Neutrophil (primary cell): Measurements from ENCODE around the gene TMEM14C.

ENCODE experiments used
- H3K27ac ChIP-seq: fragments of 200-600 bp; sonication (generic); 2 replicates; pipeline ENCODE4 v1.5.1; 2016; ENCODE audit warnings: mild to moderate bottlenecking, moderate library complexity
- H3K27me3 ChIP-seq: fragments of 200-600 bp; sonication (generic); 2 replicates; pipeline ENCODE4 v1.6.0; 2016; ENCODE audit warnings: mild to moderate bottlenecking
- H3K36me3 ChIP-seq: fragments of 200-600 bp; sonication (generic); 2 replicates; pipeline ENCODE4 v1.5.1; 2017
- H3K4me1 ChIP-seq, 2 experiments: fragments of 200-600 bp in 1 of 2; sonication (generic) in 1 of 2; 1 replicate in 1 of 2; 2 replicates in 1 of 2; pipeline versions ENCODE4 v1.5.1 to v1.6.1; 2013 to 2016; ENCODE audit warnings: low read depth in 1 of 2, low read length in 1 of 2, mild to moderate bottlenecking in 1 of 2, moderate library complexity in 1 of 2; ENCODE audit not compliant: control insufficient read depth in 1 of 2, insufficient read depth in 1 of 2
- H3K4me3 ChIP-seq, 2 experiments: fragments of 200-600 bp in 1 of 2; sonication (generic) in 1 of 2; 1 replicate in 1 of 2; 2 replicates in 1 of 2; pipeline ENCODE4 v1.5.1; 2013 to 2016; ENCODE audit warnings: low read depth in 1 of 2, low read length in 1 of 2, mild to moderate bottlenecking in 1 of 2, moderate library complexity in 1 of 2
- H3K9me3 ChIP-seq: fragments of 200-600 bp; sonication (generic); 2 replicates; pipeline ENCODE4 v1.5.1; 2016
- CTCF ChIP-seq: fragments of 200-600 bp; sonication (generic); IDR thresholded peaks from 2 replicates; pipeline ENCODE4 v1.5.1; 2016; ENCODE audit warnings: antibody characterized with exemption

The TMEM14C gene

GRCh38 chr6:10684618-10685017 is 38.3 kb upstream of the TMEM14C start:
- Histone ChIP-seq H3K4me3 (no peak overlapping the region), H3K27me3 (no peaks in the 10 kb centered on the region), H3K27ac (no peak overlapping the region), H3K9me3 (no peaks in the 10 kb centered on the region), H3K4me1 (no peaks in the 10 kb centered on the region), H3K36me3 (no peaks in the 10 kb centered on the region)
- no peak for TF ChIP-seq CTCF

GRCh38 chr6:10685092-10685915 is 37.6 kb upstream of the TMEM14C start:
- TF ChIP-seq CTCF, result no peak
- H3K36me3 ChIP-seq, result no peaks in the 10 kb centered on the region
- no peaks in the 10 kb centered on the region for H3K27me3 ChIP-seq

GRCh38 chr6:10686901-10687300 is 36.0 kb upstream of the TMEM14C start:
- Histone ChIP-seq H3K36me3 (no peaks in the 10 kb centered on the region), H3K4me1 (peaks cover 14 to 15% of the 10 kb centered on the region in 2 experiments), H3K9me3 (no peaks in the 10 kb centered on the region), H3K4me3 (no peak overlapping the region), H3K27me3 (no peaks in the 10 kb centered on the region), H3K27ac (no peak overlapping the region)
- no peak for TF ChIP-seq CTCF

More at GRCh38 chr6:10685092-10685915, 37.6 kb upstream of the TMEM14C start:
- Histone ChIP-seq H3K4me3 (no peak overlapping the region), H3K27ac (no peak overlapping the region), H3K9me3 (no peaks in the 10 kb centered on the region), H3K4me1 (peaks cover 5 to 6% of the 10 kb centered on the region in 2 experiments)

GRCh38 chr6:10687582-10687981 is 35.3 kb upstream of the TMEM14C start:
- Histone ChIP-seq H3K27me3 (no peaks in the 10 kb centered on the region), H3K36me3 (no peaks in the 10 kb centered on the region), H3K4me3 (no peak overlapping the region), H3K27ac (no peak overlapping the region), H3K4me1 (peaks cover 14 to 15% of the 10 kb centered on the region in 2 experiments), H3K9me3 (no peaks in the 10 kb centered on the region)
- TF ChIP-seq CTCF, result no peak

GRCh38 chr6:10690651-10691445 is 32.0 kb upstream of the TMEM14C start:
- Histone ChIP-seq H3K4me3 (no peak overlapping the region), H3K27ac (no peak overlapping the region), H3K9me3 (no peaks in the 10 kb centered on the region), H3K36me3 (no peaks in the 10 kb centered on the region), H3K4me1 (peaks cover 31 to 33% of the 10 kb centered on the region in 2 experiments), H3K27me3 (no peaks in the 10 kb centered on the region)
- no peak for TF ChIP-seq CTCF
